HFFc6 (cell line): ENCODE measurements around the gene NUF2. TPM values are rescaled to one million over a fixed set of nuclear protein-coding genes. Genes with fewer than 3 reads are reported as not detected.

ENCODE experiments used
- DNase-seq: peaks from one replicate; pipeline ENCODE4 v3.0.0-alpha.2; 2018
- H3K27ac Mint-ChIP-seq: 2 replicates; pipeline ENCODE4 v1.8.0; 2020; ENCODE audit warnings: mild to moderate bottlenecking, mixed read lengths
- H3K27me3 Mint-ChIP-seq: 2 replicates; pipeline ENCODE4 v1.8.0; 2021; ENCODE audit warnings: mild to moderate bottlenecking, moderate library complexity, mixed read lengths; ENCODE audit not compliant: insufficient read depth
- H3K36me3 Mint-ChIP-seq: 2 replicates; pipeline ENCODE4 v1.8.0; 2021; ENCODE audit warnings: low read depth, mixed read lengths
- H3K4me1 Mint-ChIP-seq: 2 replicates; pipeline ENCODE4 v1.8.0; 2020; ENCODE audit warnings: low read depth, mixed read lengths
- H3K4me3 Mint-ChIP-seq: 2 replicates; pipeline ENCODE4 v1.8.0; 2020; ENCODE audit warnings: mild to moderate bottlenecking, moderate library complexity, mixed read lengths
- H3K9me3 Mint-ChIP-seq: 2 replicates; pipeline ENCODE4 v1.8.0; 2020; ENCODE audit warnings: mild to moderate bottlenecking, mixed read lengths
- CTCF ChIP-seq: fragments of 200-600 bp; sonication (generic); IDR thresholded peaks from 2 replicates; pipeline ENCODE4 v1.5.0; 2021; ENCODE audit warnings: antibody characterized with exemption, mild to moderate bottlenecking
- total RNA-seq, 6 experiments: library from RNA; stranded (reverse); fragmentation: NEBNext Ultra II Directional; extraction: Animal tissue kit (Norgen Biotek cat#: 25700); gene quantifications; 2 replicates in 1 of 6; 3 replicates in 5 of 6; pipeline ENCODE4 v1.2.3, GENCODE V29; 2021

Gene NUF2
- total RNA-seq, 6 experiments from 2014 or later = 9.8 to 25.7 (median 23.8) TPM

GRCh38 chr1:163401211-163401610 lies 79.5 kb downstream of the NUF2 start:
- TF ChIP-seq CTCF = no peak
- peaks cover 4% of the 10 kb centered on the region; the same call in 1 of the 2 replicates for H3K4me1 Mint-ChIP-seq
- no peaks in the 10 kb centered on the region for H3K36me3 Mint-ChIP-seq
- H3K27me3 Mint-ChIP-seq = peaks cover 19% of the 10 kb centered on the region
- no peak overlapping the region for H3K4me3 Mint-ChIP-seq
- DNase-seq = no peak
- no peak overlapping the region for H3K27ac Mint-ChIP-seq
- H3K9me3 Mint-ChIP-seq = no peaks in the 10 kb centered on the region

Other genes with a start within 250 kb of the NUF2 start
- 1 to 10 TPM; 3.2 to 7.8 (median 4.6) TPM for gene RGS5, start 119.0 kb upstream of the NUF2 start, total RNA-seq